ENCODE measurements around the gene RFX2. TPM values are rescaled to one million over a fixed set of nuclear protein-coding genes. Genes with fewer than 3 reads are reported as not detected.

Gene RFX2
- total RNA-seq, 1 donor: 6.5 TPM

- no peak for TF ChIP-seq CTCF (IDR thresholded peaks at IDR 0.05; ENCODE audit: insufficient read depth, low read depth, low read length)
- no peak for DNase-seq (ENCODE audit: low read depth)
- no peak overlapping the region for H3K4me3 ChIP-seq (ENCODE audit: low read depth, low read length)
Measured at GRCh38 chr19:6118043-6118442, 7.7 kb upstream of the RFX2 start.

GRCh38 chr19:6117534-6117933 lies 7.2 kb upstream of the RFX2 start:
- H3K4me3 ChIP-seq (ENCODE audit: low read depth, low read length): no peak overlapping the region
- TF ChIP-seq CTCF (IDR thresholded peaks at IDR 0.05; ENCODE audit: insufficient read depth, low read depth, low read length): no peak
- no peak for DNase-seq (ENCODE audit: low read depth)

GRCh38 chr19:6116749-6117430 lies 6.6 kb upstream of the RFX2 start:
- no peak for TF ChIP-seq CTCF (IDR thresholded peaks at IDR 0.05; ENCODE audit: insufficient read depth, low read depth, low read length)
- DNase-seq (ENCODE audit: low read depth): no peak
- H3K4me3 ChIP-seq (ENCODE audit: low read depth, low read length): no peak overlapping the region

- no peak overlapping the region for H3K4me3 ChIP-seq (ENCODE audit: low read depth, low read length)
- no peak for DNase-seq (ENCODE audit: low read depth)
- TF ChIP-seq CTCF (IDR thresholded peaks at IDR 0.05; ENCODE audit: insufficient read depth, low read depth, low read length): no peak
Measured at GRCh38 chr19:6115992-6116391, 5.7 kb upstream of the RFX2 start.

GRCh38 chr19:6113616-6114188 lies 3.4 kb upstream of the RFX2 start:
- DNase-seq (ENCODE audit: low read depth): no peak
- TF ChIP-seq CTCF (IDR thresholded peaks at IDR 0.05; ENCODE audit: insufficient read depth, low read depth, low read length): no peak
- no peak overlapping the region for H3K4me3 ChIP-seq (ENCODE audit: low read depth, low read length)

GRCh38 chr19:6109947-6110346 lies 353 bp downstream of the RFX2 start:
- TF ChIP-seq CTCF (IDR thresholded peaks at IDR 0.05; ENCODE audit: insufficient read depth, low read depth, low read length): no peak
- DNase-seq (ENCODE audit: low read depth): no peak
- peak overlapping the region; percentile 65 for H3K4me3 ChIP-seq (ENCODE audit: low read depth, low read length)
